ENCODE measurements around the gene MIAT. TPM values are rescaled to one million over a fixed set of nuclear protein-coding genes. Genes with fewer than 3 reads are reported as not detected.

The MIAT gene
- total RNA-seq, 3 donors from 2014 or later: 3.4 to 11.4 (median 9.8) TPM

DNA sequence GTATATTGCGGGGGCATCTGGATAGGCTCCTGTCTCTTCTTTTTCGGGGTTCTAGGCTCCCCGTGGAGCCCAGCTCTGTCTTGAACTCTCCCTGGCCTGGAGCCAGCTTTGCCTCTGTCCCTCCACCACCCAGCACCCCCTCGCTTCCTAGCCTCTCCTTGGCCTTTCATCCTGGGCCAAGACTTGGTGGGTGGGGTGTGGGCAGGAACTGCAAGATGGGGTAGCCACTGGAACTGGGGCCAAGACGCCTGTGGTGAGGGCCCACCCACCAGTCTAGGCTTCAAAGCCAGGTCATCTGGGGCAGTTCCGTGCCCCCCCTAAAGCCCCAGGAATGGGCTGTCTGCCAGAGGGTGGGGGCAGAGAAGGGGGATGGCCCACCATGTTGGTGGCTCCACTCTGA, 37.9 kb upstream of the MIAT start:
- no peak overlapping the region for H3K4me3 Mint-ChIP-seq
- H3K36me3 Mint-ChIP-seq (ENCODE audit: insufficient read depth): no peaks in the 10 kb centered on the region
- no peak for DNase-seq
- peaks cover 2% of the 10 kb centered on the region for H3K27me3 Mint-ChIP-seq (ENCODE audit: low read depth)
- peaks cover 4% of the 10 kb centered on the region for H3K4me1 Mint-ChIP-seq (ENCODE audit: low read depth)
- ATAC-seq: no peak
- H3K9me3 Mint-ChIP-seq: no peaks in the 10 kb centered on the region

DNA sequence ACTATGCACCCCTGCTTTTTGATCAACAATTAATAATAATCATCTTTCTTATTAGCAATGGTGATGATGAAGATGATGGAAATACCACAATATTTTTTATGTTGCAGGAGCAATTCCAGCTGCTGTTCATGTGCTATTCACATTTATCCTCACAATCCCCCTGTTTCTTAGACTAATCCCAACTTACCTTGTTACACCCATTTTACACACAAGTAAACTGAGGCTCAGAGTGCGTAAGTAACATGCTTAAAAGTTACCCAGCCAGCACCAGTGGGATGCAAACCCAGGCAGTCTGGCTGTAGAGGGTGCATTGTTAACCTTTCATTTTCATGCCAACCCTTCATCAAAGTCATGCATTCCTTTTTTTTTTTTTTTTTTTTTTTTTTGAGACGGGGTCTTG, 37.2 kb upstream of the MIAT start:
- no peak for ATAC-seq
- peaks cover 3% of the 10 kb centered on the region for H3K4me1 Mint-ChIP-seq (ENCODE audit: low read depth)
- H3K36me3 Mint-ChIP-seq (ENCODE audit: insufficient read depth): no peaks in the 10 kb centered on the region
- H3K27me3 Mint-ChIP-seq (ENCODE audit: low read depth): peaks cover 2% of the 10 kb centered on the region
- no peak for DNase-seq
- H3K4me3 Mint-ChIP-seq: no peak overlapping the region
- H3K9me3 Mint-ChIP-seq: no peaks in the 10 kb centered on the region

DNA sequence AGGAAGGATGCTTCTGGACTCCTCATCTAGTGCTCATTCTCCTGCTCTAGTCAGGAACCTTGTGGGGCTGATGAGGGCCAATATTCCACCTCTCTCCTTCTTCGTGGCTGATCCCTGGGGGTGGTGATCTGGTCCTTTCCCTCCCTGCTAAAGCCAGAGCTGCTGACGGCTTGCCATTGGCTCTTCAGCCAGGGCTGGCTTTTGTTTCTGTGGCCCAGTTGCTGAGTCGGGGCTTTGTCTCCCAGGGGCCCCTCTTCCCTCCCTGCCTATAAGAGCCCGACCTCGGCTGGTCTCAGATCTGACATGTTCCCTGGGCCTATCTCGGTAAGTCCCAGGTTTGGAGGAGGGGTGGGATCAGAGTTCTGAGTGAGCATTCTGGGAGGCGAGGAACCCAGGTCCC, 35.7 kb upstream of the MIAT start, which contains the start of gene CRYBA4:
Gene CRYBA4 (plus strand): TSS at position 301 of the 400 bp plus-strand sequence. CDS start 634 bp downstream, outside the sequence.
- H3K9me3 Mint-ChIP-seq: no peaks in the 10 kb centered on the region
- H3K36me3 Mint-ChIP-seq (ENCODE audit: insufficient read depth): no peaks in the 10 kb centered on the region
- DNase-seq: no peak
- peaks cover 2% of the 10 kb centered on the region for H3K27me3 Mint-ChIP-seq (ENCODE audit: low read depth)
- H3K4me1 Mint-ChIP-seq (ENCODE audit: low read depth): peaks cover 2% of the 10 kb centered on the region
- no peak within 1 kb of the TSS for H3K4me3 Mint-ChIP-seq
- ATAC-seq: no peak

DNA sequence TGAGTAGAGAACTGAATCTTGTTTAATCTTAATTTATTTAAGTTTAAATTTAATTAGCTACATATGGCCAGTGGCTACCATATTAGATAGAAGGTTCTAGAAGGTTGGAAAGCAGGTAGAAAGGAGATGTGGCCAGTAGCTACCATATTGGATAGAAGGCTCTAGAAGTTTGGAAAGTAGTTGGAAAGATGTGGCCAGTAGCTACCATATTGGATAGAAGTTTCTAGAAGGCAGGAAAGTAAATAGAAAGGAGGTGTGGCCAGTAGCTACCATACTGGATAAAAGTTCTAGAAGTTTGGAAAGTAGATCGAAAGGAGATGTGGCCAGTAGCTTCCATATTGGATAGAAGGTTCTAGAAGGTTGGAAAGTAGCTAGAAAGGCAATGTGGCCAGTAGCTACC, 33.4 kb upstream of the MIAT start:
- no peaks in the 10 kb centered on the region for H3K27me3 Mint-ChIP-seq (ENCODE audit: low read depth)
- no peaks in the 10 kb centered on the region for H3K36me3 Mint-ChIP-seq (ENCODE audit: insufficient read depth)
- no peak for DNase-seq
- H3K4me3 Mint-ChIP-seq: no peak overlapping the region
- no peak for ATAC-seq
- H3K9me3 Mint-ChIP-seq: no peaks in the 10 kb centered on the region
- peaks cover 3% of the 10 kb centered on the region for H3K4me1 Mint-ChIP-seq (ENCODE audit: low read depth)

DNA sequence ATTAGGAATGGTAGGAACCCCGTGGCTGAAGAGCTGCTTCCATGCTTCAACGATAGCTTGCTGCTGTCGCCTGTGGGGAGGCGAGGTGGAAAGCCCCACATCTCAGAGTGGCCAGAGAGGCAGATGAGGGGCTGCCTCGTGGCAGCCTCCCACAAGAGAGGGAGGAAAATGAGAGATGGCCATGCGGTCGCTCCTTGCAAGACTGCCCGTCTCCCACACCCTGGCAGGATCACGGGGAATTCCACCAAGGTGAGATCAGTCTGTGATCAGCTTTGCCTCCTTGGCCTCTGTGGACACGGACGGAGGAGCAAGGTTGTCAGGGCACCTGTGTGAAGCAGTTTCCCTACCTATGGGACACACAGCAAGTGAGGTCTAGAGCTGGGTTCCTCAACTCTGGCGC, 32.6 kb upstream of the MIAT start:
- DNase-seq (no peak), ATAC-seq (no peak)
- Mint-ChIP-seq H3K27me3 (ENCODE audit: low read depth) (no peaks in the 10 kb centered on the region), H3K9me3 (no peaks in the 10 kb centered on the region), H3K4me1 (ENCODE audit: low read depth) (peaks cover 3% of the 10 kb centered on the region), H3K4me3 (no peak overlapping the region), H3K36me3 (ENCODE audit: insufficient read depth) (no peaks in the 10 kb centered on the region)

DNA sequence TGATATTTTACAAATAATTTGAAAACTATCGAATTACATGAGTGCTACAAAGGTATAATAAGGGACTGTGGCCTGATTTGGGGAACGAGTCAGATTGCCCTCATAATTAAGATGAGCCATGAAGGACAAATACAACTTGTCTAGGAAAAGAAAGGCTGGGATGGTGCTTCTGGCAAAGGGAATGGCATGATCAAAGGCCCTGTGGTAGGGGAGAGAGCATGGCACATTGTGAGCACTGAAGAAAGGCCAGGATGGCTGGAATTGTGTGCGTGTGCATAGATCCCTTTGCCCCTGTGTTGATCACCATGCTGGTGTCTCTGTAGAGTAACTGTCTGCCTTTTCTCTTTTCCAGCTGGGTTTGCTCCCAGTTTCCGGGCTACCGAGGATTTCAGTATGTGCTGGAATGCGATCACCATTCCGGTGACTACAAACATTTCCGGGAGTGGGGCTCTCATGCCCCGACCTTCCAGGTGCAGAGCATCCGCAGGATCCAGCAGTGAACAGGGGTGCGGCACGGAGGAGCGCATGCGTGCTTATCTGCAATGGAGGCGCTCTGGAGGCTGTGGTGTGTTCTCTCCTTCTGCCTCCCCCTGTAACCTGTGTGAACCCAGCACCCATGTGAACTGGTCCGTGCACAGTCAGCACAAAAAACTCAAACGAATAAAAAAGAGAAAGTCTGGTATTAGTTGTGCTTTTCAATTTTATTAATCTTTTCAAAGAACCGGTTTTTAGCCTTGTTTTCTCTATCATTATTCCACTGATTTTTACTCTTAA, 27.2 kb upstream of the MIAT start:
- peaks cover 2% of the 10 kb centered on the region for H3K27me3 Mint-ChIP-seq (ENCODE audit: low read depth)
- H3K36me3 Mint-ChIP-seq (ENCODE audit: insufficient read depth): no peaks in the 10 kb centered on the region
- ATAC-seq (no peak), DNase-seq (no peak)
- peaks cover 5% of the 10 kb centered on the region for H3K4me1 Mint-ChIP-seq (ENCODE audit: low read depth)
- H3K4me3 Mint-ChIP-seq: no peak overlapping the region
- H3K9me3 Mint-ChIP-seq: no peaks in the 10 kb centered on the region

DNA sequence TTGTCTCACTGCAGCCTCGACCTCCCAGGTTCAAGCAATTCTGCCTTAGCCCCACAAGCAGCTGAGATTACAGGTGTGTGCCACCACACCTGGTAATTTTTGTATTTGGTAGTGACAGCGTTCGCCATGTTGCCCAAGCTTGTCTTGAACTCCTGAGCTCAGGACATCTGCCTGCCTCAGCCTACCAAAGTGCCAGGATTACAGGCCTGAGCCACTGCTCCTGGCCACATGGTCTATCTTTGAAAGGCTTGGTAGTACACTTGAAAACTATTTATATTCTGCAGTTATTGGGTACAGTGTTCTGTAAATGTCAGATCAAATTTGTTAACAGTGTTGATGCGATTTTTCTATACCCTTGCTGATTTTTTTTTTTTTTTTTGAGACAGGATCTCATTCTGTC, 26.1 kb upstream of the MIAT start:
- ATAC-seq: no peak
- H3K9me3 Mint-ChIP-seq: no peaks in the 10 kb centered on the region
- no peaks in the 10 kb centered on the region for H3K36me3 Mint-ChIP-seq (ENCODE audit: insufficient read depth)
- peaks cover 5% of the 10 kb centered on the region for H3K4me1 Mint-ChIP-seq (ENCODE audit: low read depth)
- H3K4me3 Mint-ChIP-seq: no peak overlapping the region
- no peak for DNase-seq
- peaks cover 2% of the 10 kb centered on the region for H3K27me3 Mint-ChIP-seq (ENCODE audit: low read depth)

DNA sequence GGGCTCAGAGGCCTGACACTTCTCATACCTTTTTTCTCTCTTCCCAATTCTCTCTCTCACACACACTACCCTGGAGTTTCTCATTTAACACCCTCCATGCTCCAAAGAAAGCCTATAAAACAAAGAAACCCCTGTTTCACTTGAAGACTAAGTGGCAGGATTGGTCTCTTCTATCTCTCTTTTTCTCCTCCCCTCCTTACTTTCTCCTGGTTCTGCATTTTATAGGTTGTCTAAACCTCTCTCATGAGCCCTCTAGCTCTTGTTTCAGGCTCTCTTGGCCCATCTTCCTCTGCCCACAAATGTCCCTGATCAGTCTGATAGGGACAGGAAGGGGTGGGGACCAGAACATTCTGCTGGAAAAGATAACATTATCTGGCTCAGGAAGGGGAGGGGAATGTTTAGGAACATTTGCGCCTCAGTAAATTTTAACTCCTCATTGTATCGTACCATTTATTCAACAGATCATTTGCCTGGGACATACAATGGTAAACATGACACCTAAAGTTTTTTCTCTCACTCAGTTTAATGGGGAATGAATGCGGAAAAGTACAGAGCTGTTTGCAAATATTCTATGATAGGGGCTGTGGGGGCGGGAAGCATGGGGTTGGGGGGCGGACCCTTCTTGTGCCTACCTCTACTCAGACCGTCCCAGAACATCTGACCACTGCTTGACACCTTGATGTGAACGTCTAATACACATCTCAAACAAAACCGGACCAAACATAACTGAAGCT, 24.8 kb upstream of the MIAT start:
- H3K36me3 Mint-ChIP-seq (ENCODE audit: insufficient read depth): no peaks in the 10 kb centered on the region
- no peak for ATAC-seq
- no peak overlapping the region for H3K4me3 Mint-ChIP-seq
- no peak for DNase-seq
- peaks cover 2% of the 10 kb centered on the region for H3K27me3 Mint-ChIP-seq (ENCODE audit: low read depth)
- peaks cover 5% of the 10 kb centered on the region for H3K4me1 Mint-ChIP-seq (ENCODE audit: low read depth)
- no peaks in the 10 kb centered on the region for H3K9me3 Mint-ChIP-seq

DNA sequence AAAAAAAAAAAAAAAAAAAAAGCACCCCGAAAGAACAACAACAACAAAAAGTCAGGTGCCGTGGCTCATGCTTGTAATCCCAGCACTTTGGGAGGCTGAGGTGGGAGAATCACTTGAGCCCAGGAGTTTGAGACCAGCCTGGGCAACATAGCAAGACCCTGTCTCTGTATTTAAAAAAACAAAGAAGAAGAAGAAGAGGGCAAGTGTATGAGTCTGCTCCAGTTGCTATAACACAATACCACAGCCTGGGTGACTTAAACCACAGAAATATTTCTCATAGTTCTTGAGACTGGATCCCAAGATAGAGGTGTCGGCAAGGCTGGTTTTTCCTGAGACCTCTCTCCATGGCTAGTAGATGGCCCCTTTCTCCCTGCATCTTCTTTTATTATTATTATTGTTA, 23.2 kb upstream of the MIAT start:
- no peak overlapping the region for H3K4me3 Mint-ChIP-seq
- DNase-seq (no peak), ATAC-seq (no peak)
- peaks cover 2% of the 10 kb centered on the region for H3K27me3 Mint-ChIP-seq (ENCODE audit: low read depth)
- no peaks in the 10 kb centered on the region for H3K9me3 Mint-ChIP-seq
- no peaks in the 10 kb centered on the region for H3K36me3 Mint-ChIP-seq (ENCODE audit: insufficient read depth)
- H3K4me1 Mint-ChIP-seq (ENCODE audit: low read depth): peaks cover 2% of the 10 kb centered on the region

DNA sequence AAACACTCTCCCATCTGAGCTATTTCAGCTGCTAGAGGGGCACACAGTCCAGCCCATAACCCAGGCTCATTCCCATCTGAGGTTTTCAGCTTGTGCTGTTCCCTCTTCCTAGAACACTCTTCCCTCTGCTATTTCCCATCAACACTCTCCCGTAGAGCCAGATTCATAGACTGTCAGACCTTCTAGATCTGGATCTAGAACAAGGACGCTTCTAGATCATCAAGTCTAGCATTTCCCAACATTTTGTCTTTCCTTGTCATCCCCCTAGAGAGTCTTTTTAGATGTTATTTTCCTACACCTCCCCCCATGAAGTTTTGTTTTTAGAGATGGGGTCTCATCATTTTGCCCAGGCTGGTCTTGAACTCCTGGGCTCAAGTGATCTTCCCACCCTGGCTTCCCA, 22.3 kb upstream of the MIAT start:
- peaks cover 2% of the 10 kb centered on the region for H3K4me1 Mint-ChIP-seq (ENCODE audit: low read depth)
- H3K36me3 Mint-ChIP-seq (ENCODE audit: insufficient read depth): no peaks in the 10 kb centered on the region
- H3K9me3 Mint-ChIP-seq: no peaks in the 10 kb centered on the region
- no peak for ATAC-seq
- DNase-seq: no peak
- no peak overlapping the region for H3K4me3 Mint-ChIP-seq
- H3K27me3 Mint-ChIP-seq (ENCODE audit: low read depth): peaks cover 2% of the 10 kb centered on the region

DNA sequence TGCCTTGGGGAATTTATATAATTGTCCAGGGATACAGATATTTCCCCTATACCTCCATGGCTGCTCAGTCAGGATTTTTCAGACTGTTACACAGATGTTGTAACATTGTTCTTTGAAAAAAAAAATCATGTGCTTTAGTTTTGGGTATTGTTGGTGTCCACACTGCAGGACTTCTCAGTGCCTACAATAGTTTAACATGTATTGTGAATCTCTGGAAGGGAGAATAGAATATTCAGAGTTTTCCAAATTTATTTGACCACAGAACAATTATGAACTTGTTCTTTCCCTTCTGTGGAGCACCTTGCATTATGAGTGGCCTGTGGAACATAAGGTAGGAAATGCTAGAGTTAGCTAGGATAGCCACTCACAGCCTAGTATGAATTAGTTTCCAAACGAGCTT, 21.1 kb upstream of the MIAT start:
- DNase-seq: no peak
- H3K27me3 Mint-ChIP-seq (ENCODE audit: low read depth): peaks cover 2% of the 10 kb centered on the region
- ATAC-seq: no peak
- no peaks in the 10 kb centered on the region for H3K36me3 Mint-ChIP-seq (ENCODE audit: insufficient read depth)
- H3K9me3 Mint-ChIP-seq: no peaks in the 10 kb centered on the region
- peaks cover 11% of the 10 kb centered on the region for H3K4me1 Mint-ChIP-seq (ENCODE audit: low read depth)
- H3K4me3 Mint-ChIP-seq: no peak overlapping the region

DNA sequence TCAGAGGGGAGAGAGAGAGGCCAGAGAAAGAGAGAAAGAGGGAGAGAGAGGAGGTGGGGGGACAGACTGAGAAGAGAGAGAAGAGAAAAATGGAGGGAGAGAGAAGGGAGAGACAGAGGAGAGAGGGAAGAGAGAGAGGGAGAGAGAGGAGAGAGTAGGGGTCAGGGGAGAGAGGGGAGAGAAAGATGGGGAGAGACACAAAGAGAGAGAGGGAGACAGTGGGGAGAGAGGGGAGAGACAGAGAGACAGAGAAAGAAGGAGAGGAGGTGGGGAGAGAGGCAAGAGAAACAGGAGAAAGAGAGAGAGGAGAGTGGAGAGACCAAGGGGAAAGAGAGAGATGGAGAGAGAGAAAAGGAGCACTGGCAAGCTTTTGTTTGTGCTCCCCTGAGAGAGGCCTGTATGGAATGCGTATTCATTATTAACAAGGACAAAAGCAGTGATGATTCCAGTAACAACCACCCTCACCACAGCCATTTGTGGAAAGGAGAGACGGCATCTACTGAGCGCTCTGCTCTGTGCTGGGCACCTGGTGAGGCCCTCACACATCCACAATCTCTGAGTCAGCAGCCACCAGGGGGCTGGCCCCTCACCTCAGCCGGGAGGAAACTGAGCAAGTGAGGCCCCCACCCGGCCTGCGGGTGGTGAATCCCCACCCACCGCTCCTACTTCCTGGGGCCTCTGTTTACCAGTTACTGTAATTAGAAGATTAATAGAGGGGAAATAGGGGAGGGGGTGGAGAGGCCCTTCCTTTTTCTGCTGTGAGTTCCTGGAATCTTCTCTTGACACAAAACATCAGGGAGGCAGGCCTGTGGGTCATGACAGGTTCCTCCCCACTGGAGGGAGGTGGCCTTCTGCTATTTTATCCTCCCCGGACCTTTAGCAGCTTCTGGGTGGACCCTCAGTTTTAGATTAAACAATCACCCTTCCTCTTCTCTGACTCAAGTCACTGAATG, 14.6 kb upstream of the MIAT start:
- Mint-ChIP-seq H3K36me3 (ENCODE audit: insufficient read depth) (no peaks in the 10 kb centered on the region), H3K4me1 (ENCODE audit: low read depth) (peaks cover 68% of the 10 kb centered on the region), H3K27me3 (ENCODE audit: low read depth) (no peaks in the 10 kb centered on the region), H3K4me3 (peak overlapping the region; percentile 74), H3K9me3 (no peaks in the 10 kb centered on the region)
- DNase-seq (peak; percentile 78), ATAC-seq (peak; percentile 92 to 93)

DNA sequence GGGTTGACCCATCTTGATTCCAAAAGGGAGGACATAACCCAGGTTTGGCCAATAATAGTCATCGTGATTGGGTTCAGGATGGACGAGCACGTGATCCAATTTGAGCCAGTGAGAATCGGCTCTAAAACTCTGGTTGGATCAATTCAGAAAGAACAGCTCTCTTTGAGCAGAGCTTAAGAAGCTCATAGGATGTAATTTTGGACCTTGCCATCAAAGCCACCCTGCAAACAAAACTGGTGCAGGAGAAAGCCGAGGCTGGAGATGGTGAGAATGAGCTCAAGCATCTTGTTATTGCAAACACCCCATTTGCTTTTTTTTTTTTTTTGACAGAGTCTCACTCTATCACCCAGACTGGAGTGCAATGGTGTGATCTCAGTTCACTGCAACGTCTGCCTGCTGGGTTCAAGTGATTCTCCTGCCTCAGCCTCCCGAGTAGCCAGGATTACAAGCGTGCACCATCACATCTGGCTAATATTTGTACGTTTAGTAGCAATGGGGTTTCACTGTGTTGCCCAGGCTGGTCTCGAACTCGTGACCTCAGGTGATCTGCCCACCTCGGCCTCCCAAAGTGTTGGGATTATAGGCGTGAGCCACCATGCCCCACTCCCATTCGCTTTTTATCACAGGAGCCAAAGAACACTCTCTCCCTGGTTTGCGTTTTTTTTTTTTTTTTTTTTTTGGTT, 13.8 kb upstream of the MIAT start:
- H3K36me3 Mint-ChIP-seq (ENCODE audit: insufficient read depth): no peaks in the 10 kb centered on the region
- DNase-seq: no peak
- ATAC-seq: no peak
- peaks cover 76% of the 10 kb centered on the region for H3K4me1 Mint-ChIP-seq (ENCODE audit: low read depth)
- H3K27me3 Mint-ChIP-seq (ENCODE audit: low read depth): no peaks in the 10 kb centered on the region
- H3K9me3 Mint-ChIP-seq: no peaks in the 10 kb centered on the region
- peak overlapping the region; percentile 22 for H3K4me3 Mint-ChIP-seq

DNA sequence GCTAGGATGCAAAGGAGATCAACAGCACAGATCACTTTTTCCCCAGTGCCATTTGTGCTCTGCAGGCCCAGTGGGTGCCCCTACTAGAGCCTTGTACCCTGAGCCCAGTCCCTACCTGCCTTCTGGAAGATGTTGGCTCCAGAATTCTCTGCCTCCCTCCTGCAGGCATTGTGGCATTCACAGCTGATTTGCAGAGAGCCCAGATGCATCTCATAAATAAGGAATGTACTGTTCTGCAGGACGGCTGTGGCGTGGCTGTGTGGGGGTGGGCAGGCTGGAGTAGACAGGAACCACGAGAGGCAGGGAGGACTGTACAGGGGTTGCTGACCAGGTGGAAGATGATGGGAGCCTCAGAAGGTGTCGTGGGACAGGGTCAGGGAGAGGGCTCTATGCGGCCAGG, 11.2 kb upstream of the MIAT start:
- H3K36me3 Mint-ChIP-seq (ENCODE audit: insufficient read depth): no peaks in the 10 kb centered on the region
- ATAC-seq: no peak
- no peaks in the 10 kb centered on the region for H3K9me3 Mint-ChIP-seq
- no peaks in the 10 kb centered on the region for H3K27me3 Mint-ChIP-seq (ENCODE audit: low read depth)
- no peak overlapping the region for H3K4me3 Mint-ChIP-seq
- DNase-seq: no peak
- peaks cover 78% of the 10 kb centered on the region for H3K4me1 Mint-ChIP-seq (ENCODE audit: low read depth)
